Fibroblast of skin of scalp (primary cell): ENCODE data around the gene DIPK1B.

ENCODE experiments used
- DNase-seq: peaks from one replicate; pipeline ENCODE4 v3.0.0-alpha.2; 2013

DIPK1B gene

GRCh38 chr9:136771907-136772415 lies 59.6 kb downstream of the DIPK1B start:
- no peak for DNase-seq

DNA sequence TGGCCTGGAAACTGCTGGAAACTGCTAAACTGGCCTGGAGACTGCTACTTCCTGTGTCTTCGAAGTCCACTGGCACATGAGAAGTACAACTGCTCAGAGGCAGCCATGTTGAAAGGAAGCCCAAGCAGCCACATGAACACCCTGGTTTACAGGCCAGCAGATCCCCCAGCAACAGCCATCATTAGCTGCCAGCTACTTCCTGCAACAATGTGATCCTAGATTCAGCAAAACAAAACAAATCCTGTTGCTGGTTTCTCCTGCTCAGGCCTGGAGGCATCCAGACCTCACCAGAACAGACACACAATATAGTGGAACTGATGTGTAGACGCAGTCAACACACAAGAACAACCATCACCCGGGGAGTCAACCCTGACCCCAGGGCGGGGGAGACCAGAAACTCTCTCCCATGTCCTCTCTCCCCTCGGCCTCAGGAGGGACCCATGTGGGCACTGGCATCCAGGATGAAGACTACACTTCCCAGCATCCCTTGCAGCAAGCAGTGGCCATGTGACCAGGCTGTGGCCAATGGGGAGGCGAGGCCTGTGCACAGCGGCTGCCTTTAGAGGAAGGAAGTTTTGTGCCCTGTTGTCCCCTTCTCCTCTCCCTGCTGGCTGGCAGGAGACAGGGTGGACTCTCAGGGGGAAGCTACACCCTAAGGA lies 61.1 kb downstream of the DIPK1B start:
- no peak for DNase-seq
